ENCODE measurements around the gene SPCS2.
A peak's percentile ranks its signal among the peaks of the same experiment; 100 is the strongest.
"Not testable (repeated sequence)": the region's sequence is repeated elsewhere in the genome, so short reads cannot be mapped to it uniquely, and the experiment has no call there.

SPCS2 gene

DNA sequence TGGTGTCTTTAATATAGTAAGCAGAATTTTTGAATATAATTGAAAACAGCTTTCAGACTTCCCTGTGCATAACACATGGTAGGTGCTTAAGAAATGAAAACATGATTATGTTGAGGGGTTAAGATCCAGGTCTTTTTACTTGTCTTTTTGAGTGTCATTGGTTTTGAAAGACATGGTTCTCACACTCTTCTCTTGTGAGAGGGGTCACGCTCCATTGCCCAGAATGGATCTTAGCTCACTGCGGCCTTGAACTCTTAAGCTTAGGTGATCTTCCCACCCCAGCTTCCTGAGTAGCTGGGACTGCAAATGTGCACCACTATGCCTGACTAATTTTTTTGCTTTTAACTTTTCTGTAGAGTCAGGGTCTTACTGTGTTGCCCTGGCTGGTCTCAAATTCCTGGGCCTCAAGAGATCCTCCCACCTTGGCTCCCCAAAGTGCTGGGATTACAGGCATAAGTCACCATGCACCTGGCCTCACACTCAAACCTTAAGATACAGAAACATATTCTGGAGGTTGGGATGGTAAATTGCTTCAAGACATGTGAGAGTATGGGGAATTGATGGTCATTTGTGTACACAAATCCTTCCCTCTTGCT lies 1.4 kb downstream of the SPCS2 start:
- DNase-seq (ENCODE audit: low read depth in 2 of 2): no peak

DNA sequence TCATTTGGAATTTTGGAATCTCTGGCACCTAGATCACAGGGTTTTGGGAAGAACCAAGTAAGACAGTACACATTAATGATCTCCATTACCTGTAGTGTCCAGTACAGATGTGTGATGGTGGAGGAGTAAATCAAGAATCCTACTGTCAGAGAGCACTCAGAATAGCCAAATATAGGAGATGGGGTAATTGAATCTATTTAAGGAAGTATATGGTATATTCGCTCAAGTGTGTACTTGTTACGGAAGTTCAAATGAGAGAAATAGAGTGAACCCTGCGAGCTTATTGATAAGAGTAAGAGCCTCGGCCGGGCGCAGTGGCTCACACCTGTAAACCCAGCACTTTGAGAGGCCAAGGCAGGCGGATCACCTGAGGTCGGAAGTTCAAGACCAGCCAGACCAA lies 2.2 kb downstream of the SPCS2 start:
- no peak for DNase-seq (ENCODE audit: low read depth in 2 of 2)

DNA sequence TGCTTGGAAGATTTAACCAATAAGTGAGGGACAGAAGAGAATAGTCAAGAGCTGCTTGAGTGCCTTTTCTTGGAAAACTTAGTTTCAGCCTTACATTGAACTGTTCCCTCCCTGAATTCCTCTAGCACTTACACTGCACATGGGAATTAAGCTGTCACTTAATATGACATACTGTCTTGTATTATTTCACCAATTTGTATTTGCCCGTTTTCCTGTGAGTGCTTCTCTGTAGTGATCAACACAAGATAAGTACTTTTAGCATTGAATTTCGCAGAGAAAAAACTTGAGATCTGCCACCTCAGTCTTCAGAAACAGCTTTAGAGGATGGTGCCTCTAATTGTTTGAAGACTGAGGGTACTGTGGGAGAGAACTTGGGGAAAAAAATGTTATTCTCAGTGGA lies 3.7 kb downstream of the SPCS2 start:
- no peak for DNase-seq (ENCODE audit: low read depth in 2 of 2)

DNA sequence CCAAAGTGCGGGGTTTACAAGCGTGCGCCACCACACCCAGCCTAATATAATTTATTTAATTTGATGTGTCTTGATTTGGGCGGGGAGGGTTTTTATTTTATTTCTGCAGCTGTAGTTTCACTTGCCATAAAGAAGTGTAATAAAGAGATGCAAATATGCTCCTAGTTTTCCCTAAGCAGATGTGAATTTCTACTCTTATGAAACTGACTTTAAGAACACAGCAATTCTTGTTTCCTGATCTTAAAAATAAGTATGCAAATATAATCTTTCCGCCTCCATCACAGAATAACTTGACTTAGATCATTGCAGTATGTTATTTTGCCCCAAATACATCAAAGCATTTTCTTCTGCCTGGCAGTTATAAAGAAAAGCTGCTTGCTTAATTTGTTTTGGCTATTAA lies 4.4 kb downstream of the SPCS2 start:
- DNase-seq (ENCODE audit: low read depth in 2 of 2): no peak

DNA sequence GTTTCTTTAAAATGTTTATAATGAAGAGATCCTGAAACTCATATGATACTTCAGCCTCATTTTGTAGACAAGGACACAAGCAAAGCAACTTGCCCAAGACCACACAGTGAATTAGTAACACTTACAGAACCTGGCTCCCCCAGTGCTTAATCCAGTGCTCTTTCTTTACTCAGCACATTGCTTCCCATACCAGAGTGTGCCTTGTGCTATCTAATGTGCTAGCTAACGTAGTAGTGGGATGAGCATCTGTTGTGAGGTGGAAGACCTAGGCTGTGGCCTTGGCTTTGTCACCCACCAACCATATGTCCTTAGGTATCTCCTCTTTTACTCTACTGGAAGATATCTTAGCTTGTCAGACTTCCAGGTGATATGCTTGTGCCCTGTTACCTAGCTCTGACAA lies 5.1 kb downstream of the SPCS2 start:
- DNase-seq (ENCODE audit: low read depth in 2 of 2): no peak

DNA sequence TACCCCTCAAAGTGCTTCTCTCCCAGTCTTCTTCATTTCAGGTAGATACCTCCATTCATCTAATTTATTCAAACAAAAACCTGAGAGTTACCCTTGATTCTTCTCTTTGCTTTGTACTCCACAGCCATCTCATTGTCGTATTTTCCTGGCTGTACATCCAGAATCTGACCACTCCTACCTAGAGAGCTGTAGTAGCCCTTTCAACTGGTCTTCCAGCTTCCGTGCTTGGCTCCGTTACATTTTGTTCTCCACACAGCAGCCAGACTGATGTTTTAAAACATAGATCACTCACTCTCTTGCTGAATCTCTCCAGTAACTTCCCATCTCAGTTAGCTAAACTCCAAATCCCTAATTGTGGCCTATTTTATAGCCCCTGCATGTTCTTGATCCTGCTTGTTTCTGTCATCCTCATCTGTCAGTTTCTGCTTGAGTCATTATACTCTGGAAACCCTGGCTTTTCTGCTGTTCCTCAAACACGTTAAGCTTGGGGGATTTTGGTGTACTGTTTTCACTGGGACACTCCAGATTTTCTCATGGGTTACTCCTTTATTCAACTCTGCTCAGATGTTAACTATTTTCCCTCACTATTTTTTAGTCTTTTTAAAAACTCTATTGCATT lies 7.4 kb downstream of the SPCS2 start:
- no peak for DNase-seq (ENCODE audit: low read depth in 2 of 2)

DNA sequence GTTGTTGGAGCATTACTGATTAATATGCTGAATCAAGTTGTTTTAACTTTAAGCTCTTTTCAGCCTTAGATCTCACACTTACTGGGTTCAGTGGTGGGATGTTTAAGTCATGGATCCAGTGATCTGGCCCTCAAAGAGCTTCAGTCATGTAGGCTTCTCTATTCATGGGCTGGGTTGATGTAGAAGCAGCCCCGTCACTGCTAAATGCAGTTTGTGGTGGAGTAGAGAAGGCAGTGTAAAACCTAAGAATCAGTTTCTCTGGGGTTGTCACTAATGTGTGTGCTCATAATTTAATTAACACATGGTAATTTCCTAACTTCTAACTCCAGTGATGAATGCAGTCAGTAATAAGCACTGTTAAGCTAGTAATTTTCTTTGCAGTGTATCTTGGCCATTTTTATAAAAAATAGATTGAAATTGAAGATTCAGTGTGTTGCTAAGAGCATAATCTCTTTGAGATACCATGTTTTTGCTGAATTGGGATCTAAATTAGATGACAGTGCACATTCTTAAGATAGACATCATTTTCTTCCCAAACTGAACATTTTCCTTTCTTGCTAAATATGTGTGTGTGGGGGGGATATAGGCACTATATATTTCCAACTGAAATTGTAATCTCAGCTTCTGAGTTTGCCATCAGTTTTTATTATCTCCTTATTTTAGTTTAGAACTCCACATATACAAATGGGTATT lies 9.0 kb downstream of the SPCS2 start:
- no peak for DNase-seq (ENCODE audit: low read depth in 2 of 2)

DNA sequence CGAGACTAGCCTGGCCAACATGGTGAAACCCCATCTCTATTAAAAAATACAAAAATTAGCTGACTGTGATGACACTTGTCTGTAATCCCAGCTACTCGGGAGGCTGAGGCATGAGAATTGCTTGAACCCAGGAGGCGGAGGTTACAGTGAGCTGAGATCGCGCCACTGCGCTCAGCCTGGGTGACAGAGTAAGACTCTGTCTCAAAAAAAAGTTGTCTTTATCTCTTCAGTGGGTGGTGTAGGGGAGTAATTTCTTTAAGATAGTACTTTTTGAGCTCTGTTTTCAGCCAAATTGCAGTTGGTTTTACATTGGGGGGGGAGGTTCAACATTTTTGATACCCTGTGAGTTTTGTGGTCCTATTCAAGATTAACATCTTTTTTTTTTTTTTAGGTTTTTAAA lies 11.1 kb downstream of the SPCS2 start:
- DNase-seq (ENCODE audit: low read depth in 2 of 2): not testable (repeated sequence)

DNA sequence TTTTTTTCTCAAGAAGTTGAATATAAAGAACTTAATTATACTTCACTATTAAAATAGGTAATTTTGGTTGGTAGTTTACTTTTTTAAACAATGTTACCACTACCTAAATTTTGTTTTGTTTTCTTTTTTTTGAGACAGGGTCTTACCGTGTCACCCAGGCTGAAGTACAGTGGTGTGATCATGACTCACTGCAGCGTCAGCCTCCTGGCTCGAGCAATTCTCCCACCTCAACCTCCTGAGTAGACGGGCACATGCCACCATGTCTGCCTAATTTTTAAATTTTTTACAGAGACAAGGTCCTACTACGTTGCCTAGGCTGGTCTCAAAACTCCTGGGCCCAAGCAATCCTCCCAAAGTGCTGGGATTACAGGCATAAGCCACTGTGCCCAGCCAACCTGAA lies 17.6 kb downstream of the SPCS2 start:
- DNase-seq (ENCODE audit: low read depth in 2 of 2): no peak

DNA sequence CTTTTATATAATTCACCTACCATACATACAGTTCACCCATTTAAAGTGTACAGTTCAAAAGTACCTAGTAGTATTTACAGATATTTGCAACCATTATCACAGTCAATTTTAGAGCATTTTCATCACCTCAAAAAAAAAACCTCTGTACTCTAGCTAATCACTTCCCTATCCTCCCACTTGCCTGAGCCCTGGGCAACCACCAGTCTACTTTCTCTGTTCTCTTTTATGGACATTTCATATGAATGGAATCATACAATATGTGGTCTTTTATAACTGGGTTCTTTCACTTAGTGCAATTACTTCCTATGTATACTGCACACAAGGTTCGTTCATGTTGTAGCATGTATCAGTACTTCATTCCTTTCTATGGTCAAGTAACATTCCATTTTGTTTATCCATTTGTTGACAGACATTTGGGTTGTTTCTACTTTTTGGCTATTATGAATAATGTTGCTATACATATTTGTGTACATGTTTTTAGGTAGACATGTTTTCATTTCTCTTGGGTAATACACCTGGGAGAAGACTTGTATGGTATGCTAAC lies 21.9 kb downstream of the SPCS2 start:
- no peak for DNase-seq (ENCODE audit: low read depth in 2 of 2)

DNA sequence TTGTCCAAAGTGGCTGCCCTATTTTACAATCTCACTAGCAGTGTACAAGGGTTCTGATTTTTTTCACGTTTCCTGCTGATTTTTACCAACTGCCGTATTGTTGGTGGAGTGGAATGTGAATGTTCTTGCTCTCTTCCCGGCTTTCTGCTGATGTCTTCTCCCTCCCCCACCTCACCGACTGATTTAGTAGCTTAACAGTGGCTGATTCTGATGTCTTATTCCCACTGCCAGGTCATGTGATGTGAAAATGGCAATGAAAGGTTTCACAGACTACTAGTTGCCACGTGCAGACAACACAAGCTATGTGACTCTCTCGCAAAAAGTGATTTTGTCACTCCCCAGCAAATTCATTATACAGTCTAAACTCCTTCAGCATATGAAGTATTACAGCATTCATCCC lies 22.4 kb downstream of the SPCS2 start:
- DNase-seq (ENCODE audit: low read depth in 2 of 2): no peak

DNA sequence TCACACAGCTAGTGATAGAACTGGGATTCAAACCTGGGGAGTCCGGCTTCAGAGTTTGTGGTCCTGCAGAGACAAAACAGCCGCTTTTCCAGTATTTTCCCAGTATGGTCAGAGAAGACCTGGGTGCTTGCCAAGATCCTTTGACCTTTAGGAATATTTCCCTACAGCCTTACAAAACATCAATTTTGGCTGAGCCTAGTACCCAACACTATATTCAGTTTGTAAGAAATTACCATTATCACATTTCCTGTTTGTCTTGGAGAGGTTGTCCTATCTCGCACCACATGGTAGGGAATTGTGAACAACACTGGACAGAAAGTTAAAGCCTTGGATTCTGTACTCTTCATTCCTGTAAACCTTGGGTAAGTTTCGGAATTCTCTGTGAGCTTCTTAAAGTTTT lies 29.0 kb downstream of the SPCS2 start:
- DNase-seq (ENCODE audit: low read depth in 2 of 2): no peak

DNA sequence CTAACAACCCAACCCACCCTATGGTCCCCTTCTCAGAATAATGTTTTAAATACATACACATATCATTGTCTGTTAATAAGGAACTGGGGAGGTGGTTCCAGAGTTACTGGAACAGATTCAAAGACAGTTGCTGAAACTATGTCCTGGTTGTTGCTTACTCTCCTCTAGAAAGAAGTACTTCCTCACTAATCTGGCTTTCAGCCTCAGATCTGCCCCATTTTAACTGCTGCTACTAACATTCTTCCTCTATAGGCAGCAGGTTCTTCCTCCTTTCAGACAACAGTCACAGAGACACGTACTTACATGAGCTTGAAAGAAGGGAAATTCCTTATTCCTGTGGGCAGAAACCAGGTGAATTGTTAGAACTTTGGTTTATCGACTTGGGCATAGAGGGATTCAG lies 31.6 kb downstream of the SPCS2 start:
- no peak for DNase-seq (ENCODE audit: low read depth in 2 of 2)

DNA sequence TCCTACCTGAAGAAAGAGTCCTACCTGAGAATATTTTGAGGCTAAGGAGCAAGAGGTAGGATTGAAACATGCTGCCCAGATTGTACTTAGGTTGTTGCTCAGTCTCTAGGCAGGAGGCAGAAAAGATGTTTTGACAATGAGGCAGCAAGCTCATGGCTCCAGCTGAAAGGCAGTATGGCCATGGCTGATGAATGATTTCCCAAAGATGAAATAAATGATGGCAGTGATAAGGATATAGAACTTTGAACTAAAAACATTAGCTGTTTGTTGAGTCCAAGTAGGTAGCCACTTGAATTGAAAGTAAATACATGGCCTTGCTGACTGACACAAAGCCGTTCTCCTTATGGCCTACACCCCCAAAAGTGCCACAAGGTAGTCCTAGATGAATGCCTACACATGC lies 32.8 kb downstream of the SPCS2 start:
- DNase-seq (ENCODE audit: low read depth in 2 of 2): no peak

DNA sequence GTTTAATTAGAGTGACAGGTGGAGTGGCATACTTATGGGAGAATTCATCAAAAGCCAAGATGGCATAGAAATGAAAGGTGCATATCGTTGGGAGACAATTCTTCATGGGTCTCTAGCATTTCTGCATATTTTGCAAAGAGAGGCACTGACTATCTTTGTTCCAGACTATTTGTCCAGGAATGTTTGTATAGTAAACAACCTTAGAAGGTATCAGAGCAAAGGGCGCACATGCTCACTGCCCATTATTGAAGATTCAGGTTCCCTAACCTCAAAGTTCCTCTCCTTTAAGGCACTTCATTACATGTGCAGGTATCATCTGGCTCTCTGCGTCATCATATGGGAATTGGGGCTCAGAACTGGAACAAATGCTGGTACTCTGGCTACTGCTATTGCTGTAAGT lies 35.0 kb downstream of the SPCS2 start:
- DNase-seq (ENCODE audit: low read depth in 2 of 2): no peak

DNA sequence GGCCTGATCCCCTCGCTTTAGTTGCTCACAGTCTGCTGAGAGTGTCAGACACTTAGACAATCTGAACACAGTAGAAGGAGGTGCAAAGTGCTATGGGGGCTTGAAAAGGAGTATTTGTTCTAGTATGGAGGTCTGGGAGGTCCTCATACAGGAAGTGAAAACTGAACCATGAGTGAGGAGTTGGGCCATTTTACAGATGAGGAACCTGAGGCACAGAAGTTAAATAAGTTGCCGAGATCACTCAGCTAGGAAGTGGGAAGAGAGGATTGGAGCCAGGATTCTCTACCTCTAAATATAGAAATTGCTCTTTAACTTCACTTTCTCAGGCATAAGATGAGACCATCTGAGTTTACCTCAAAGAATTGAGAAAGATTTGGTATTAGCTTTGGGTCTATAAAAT lies 35.7 kb downstream of the SPCS2 start:
- no peak for DNase-seq (ENCODE audit: low read depth in 2 of 2)

DNA sequence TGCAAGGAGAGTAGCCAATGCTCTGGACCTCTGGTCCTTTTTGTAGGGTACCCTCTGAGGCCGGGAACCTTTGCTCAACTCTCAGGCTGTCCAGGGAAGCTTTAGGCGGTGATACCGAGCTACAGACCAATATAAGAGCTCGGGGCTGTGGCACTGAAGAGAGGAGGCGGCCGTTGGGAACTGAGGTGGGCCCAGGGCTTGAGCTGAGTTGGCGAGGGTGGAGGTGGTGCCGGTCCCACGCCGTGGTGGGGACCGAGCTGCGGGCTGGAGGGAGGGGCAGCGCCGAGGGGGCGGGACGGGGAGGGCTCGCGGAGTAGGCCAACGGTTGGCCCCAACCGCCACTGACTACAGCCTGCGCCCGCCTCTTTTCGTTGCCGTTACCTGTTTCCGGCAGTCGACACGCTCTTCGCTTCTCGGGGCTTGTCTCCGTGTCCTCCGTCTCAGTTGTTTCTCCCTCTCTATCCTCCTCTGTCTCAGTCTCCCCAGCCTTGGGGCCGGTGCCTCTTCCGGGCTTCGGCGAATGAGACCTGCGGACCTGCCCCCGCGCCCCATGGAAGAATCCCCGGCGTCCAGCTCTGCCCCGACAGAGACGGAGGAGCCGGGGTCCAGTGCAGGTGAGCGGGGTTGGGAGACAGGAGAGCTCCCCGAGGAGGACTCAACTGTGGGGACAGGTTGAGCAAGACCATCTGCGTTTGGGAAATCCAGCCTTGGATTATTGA lies 39.6 kb downstream of the SPCS2 start, which contains the start of gene NEU3:
Gene NEU3, plus strand, starts transcription at position 393 of the 719 bp plus-strand sequence. Its CDS starts 128 bp downstream, at position 521.
- peak; percentile 73 to 81 for DNase-seq (ENCODE audit: low read depth in 2 of 2)

DNA sequence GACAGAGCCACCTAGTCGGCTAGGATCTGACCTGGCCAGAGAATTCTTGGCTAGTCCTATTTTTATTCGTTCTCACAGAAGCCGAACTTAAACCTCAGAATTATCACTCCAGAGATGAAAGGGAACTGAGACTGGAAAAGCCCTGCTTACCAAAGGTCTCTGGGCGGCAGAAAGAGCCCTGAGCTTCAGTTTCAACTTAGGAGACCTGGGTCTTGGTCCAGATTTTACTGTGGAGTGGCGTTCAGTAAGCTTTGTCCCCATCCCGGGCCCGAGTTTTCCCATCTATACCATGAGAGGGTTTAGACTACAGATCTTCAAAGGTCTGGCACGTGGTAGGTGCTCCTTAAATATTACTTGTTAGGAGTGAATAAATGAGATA lies 40.2 kb downstream of the SPCS2 start:
- DNase-seq (ENCODE audit: low read depth in 2 of 2): no peak

DNA sequence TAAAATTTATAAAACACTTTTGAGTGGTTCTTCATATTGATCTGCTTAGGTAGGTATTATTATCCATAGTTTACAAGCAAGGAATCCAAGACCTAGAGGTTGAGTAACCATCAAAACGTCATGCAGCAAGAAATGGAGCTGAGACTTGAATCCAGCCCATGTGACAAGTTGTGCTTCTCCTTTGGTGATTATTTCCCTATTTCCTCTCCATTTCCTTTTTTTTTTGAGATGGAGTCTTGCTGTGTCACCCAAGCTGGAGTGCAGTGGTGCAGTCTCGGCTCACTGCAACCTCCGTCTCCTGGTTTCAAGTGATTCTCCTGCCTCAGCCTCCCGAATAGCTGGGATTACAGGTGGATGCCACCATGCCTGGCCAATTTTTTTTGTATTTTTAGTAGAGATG lies 41.1 kb downstream of the SPCS2 start:
- not testable (repeated sequence) for DNase-seq (ENCODE audit: low read depth in 2 of 2)

DNA sequence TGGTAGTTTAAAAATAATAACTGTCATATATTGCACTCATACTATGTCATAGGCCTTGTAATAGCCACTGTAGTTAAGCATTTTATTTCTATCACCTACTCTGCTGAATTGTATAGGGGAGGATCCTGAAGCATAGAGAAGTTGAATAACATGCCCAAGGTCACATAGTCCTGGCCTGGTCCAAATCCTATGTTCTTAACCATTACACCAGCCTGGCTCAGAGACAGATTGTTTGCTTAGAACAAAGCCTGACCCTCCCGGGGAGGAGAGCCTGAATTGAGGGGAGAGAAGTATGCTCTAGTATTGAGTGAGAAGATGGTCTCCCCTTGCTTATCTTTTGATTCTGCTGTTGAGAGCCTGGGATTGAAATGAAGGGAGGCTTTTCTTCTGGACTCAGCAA lies 41.9 kb downstream of the SPCS2 start:
- no peak for DNase-seq (ENCODE audit: low read depth in 2 of 2)

DNA sequence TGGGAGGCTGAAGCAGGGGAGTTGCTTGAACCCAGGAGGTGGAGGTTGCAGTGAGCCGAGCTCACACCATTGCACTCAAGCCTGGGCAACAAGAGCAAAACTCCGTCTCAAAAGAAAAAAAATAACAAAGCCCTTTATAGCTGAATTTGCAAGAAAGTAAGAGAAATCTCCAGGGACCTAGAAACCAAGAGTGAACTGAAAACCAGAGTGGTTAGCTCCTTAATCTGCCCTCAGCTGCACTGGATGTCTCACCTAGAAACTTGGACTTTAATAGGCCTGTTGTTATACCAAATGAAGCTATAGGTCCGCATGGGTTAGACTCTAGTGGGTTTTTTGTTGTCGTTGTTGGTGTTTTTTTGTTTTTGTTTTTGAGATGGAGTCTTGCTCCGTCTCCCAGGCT lies 43.8 kb downstream of the SPCS2 start:
- DNase-seq (ENCODE audit: low read depth in 2 of 2): no peak

DNA sequence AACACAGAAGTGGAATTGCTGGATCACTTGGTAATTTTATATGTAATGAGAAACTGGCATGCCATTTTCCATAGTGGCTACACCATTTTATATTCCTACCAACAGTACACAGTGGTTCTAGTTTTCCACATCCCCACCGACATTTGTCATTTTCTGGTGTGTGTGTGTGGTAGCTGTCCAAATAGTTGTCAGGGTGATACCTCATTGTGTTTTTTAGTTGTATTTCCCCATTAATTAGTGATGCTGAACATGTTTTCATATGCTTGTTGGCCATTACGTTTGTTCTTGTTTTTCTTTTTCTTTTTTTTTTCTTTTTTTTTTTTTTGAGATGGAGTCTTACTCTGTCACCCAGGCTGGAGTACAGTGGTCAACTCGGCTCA lies 51.9 kb downstream of the SPCS2 start:
- no peak for DNase-seq (ENCODE audit: low read depth in 2 of 2)

DNA sequence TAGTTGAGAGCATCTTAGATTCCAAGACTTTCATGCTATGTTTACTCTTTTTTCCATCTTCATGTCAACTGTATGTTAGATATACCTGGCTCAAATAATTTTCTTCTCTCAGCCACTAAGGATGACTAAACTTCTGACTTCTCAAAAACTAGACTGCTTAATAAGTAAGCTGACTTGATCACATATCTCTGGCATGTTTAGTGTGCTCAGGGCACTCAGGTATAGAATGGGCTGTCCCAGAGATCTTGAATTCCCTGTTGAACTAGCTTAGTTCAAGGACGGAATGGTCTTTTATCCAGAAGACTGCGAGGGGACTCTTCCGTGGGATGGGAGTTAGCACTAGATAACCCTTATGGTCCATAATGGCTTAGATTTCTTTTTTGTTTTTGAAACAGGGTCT lies 52.6 kb downstream of the SPCS2 start:
- DNase-seq (ENCODE audit: low read depth in 2 of 2): no peak

Data from stimulated activated CD4-positive, alpha-beta T cell treated with anti-CD3 and anti-CD28 coated beads, Interleukin-15, amount 100 ng/mL, for 48 hours (primary cell).